ENCODE results near the gene TTF1. TPM values are rescaled to one million over a fixed set of nuclear protein-coding genes. Genes with fewer than 3 reads are reported as not detected.

The TTF1 gene
- total and polyA plus RNA-seq, 9 donors, result 10.1 to 15.3 (median 12.1) TPM

DNA sequence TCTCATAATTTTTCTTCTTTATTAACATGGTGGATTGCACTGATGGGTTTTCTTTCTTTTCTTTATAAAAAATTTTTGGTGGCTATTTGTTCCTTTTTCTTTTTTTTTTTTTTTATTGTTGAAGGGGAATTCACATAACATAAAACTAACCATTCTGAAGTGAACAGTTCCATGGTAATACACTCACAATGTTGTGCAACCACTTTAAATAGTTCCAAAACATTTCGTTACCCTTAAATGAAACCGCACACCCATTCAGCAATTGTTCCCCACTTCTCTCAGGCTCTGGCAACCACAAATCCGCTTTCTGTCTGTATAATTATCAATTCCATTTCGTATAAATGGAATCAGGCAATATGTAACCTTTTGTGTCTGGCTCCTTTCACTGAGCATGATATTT is 40.2 kb downstream of the TTF1 start:
- intact Hi-C loops (cut with DNase I), result no loop called here
- Histone ChIP-seq H3K4me1 (ENCODE audit: insufficient read depth) (no peaks in the 10 kb centered on the region), H3K9me3 (no peaks in the 10 kb centered on the region), H3K27ac (no peak overlapping the region), H3K27me3 (no peaks in the 10 kb centered on the region), H3K36me3 (no peaks in the 10 kb centered on the region), H3K4me3 (no peak overlapping the region)
- TF ChIP-seq EP300 (IDR thresholded peaks at IDR 0.05) (no peak), POLR2A (IDR thresholded peaks at IDR 0.05) (no peak)
- TF ChIP-seq, protein P1, sequence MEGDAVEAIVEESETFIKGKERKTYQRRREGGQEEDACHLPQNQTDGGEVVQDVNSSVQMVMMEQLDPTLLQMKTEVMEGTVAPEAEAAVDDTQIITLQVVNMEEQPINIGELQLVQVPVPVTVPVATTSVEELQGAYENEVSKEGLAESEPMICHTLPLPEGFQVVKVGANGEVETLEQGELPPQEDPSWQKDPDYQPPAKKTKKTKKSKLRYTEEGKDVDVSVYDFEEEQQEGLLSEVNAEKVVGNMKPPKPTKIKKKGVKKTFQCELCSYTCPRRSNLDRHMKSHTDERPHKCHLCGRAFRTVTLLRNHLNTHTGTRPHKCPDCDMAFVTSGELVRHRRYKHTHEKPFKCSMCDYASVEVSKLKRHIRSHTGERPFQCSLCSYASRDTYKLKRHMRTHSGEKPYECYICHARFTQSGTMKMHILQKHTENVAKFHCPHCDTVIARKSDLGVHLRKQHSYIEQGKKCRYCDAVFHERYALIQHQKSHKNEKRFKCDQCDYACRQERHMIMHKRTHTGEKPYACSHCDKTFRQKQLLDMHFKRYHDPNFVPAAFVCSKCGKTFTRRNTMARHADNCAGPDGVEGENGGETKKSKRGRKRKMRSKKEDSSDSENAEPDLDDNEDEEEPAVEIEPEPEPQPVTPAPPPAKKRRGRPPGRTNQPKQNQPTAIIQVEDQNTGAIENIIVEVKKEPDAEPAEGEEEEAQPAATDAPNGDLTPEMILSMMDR (IDR thresholded peaks at IDR 0.05), result no peak
- no peak for DNase-seq
- WGBS, 3 donors, result 83 to 93% (median 92%) methylated on average over 4 of the region's 4 CpGs

DNA sequence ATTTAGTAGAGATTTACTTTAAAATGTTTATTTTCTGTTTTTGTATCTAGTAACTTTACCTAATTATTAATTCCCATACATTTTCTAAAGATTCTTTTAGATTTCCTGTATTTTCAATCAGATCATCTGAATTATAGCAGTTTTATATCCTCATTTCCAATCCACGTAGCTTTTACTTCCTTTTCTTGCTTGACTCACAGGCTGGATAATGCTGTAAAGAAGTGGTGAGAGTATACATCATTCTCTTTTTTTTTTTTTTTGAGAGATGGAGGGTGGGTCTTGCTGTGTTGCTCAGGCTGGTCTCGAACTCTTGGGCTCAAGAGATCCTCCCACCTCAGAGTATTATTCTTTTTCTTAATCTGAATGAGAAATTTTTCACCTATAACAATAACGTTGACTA is 40.7 kb downstream of the TTF1 start:
- DNase-seq, result no peak
- no peak for TF ChIP-seq POLR2A (IDR thresholded peaks at IDR 0.05)
- TF ChIP-seq, protein P1 (IDR thresholded peaks at IDR 0.05), result no peak
- TF ChIP-seq EP300 (IDR thresholded peaks at IDR 0.05), result no peak
- intact Hi-C loops (cut with DNase I), result no loop called here
- 65 to 66% (median 66%) methylated on average over 3 of the region's 3 CpGs for WGBS, 3 donors
- Histone ChIP-seq H3K9me3 (no peaks in the 10 kb centered on the region), H3K27me3 (no peaks in the 10 kb centered on the region), H3K27ac (no peak overlapping the region), H3K4me3 (no peak overlapping the region), H3K4me1 (ENCODE audit: insufficient read depth) (no peaks in the 10 kb centered on the region), H3K36me3 (no peaks in the 10 kb centered on the region)

DNA sequence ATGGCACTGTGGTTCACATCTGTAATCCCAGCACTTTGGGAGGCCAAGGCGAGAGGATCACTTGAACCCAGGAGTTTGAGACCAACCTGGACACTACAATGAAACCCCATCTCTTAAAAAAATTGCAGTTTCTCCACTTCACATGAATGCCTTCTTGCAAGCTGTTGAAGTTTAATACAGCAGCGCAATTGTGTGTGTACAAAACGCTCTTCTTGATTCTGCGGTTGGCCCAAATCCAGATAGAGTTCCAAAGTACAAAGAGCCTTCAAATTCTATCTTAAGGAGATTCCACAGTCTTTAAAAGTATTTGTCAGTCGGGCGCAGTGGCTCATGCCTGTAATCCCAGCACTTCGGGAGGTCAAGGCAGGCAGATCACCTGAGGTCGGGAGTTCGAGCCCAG is 42.6 kb downstream of the TTF1 start:
- no peak for TF ChIP-seq POLR2A (IDR thresholded peaks at IDR 0.05)
- H3K4me3 ChIP-seq, result no peak overlapping the region

DNA sequence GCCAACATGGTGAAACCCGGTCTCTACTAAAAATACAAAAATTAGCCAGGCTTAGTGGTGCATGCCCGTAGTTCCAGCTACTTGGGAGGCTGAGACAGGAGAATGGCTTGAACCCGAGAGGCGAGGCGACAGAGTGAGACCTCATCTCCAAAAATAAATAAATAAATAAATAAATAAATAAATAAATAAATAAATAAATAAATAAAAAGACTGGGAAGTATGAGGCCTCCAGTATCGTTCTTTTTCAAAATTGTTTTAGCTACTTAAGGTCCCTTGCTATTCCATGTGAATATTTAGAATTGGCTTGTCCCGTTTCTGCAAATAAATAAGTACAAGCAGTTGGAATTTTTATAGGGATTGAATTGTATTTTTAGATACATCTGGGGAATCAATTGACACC is 48.9 kb downstream of the TTF1 start:
- no peak for DNase-seq
- Histone ChIP-seq H3K4me1 (ENCODE audit: insufficient read depth) (peaks cover 7% of the 10 kb centered on the region), H3K27ac (no peak overlapping the region), H3K36me3 (no peaks in the 10 kb centered on the region), H3K9me3 (no peaks in the 10 kb centered on the region), H3K4me3 (no peak overlapping the region), H3K27me3 (no peaks in the 10 kb centered on the region)
- intact Hi-C loops (cut with DNase I), result loop anchor here in 1 of 4 donors (10.0 kb wide), 1 partner anchor 57 kb away; the partner anchor contains the start of gene CFAP77
- 79 to 87% (median 85%) methylated on average over 7 of the region's 7 CpGs for WGBS, 3 donors
- TF ChIP-seq, protein P1 (IDR thresholded peaks at IDR 0.05), result no peak
- TF ChIP-seq POLR2A (IDR thresholded peaks at IDR 0.05) (no peak), EP300 (IDR thresholded peaks at IDR 0.05) (no peak)

More for the DNA sequence above, 42.6 kb downstream of the TTF1 start:
- Histone ChIP-seq H3K4me1 (ENCODE audit: insufficient read depth) (no peaks in the 10 kb centered on the region), H3K9me3 (no peaks in the 10 kb centered on the region), H3K36me3 (no peaks in the 10 kb centered on the region), H3K27ac (no peak overlapping the region), H3K27me3 (no peaks in the 10 kb centered on the region)
- 89 to 93% (median 92%) methylated on average over 9 of the region's 9 CpGs for WGBS, 3 donors
- DNase-seq, result no peak
- intact Hi-C loops (cut with DNase I), result no loop called here

DNA sequence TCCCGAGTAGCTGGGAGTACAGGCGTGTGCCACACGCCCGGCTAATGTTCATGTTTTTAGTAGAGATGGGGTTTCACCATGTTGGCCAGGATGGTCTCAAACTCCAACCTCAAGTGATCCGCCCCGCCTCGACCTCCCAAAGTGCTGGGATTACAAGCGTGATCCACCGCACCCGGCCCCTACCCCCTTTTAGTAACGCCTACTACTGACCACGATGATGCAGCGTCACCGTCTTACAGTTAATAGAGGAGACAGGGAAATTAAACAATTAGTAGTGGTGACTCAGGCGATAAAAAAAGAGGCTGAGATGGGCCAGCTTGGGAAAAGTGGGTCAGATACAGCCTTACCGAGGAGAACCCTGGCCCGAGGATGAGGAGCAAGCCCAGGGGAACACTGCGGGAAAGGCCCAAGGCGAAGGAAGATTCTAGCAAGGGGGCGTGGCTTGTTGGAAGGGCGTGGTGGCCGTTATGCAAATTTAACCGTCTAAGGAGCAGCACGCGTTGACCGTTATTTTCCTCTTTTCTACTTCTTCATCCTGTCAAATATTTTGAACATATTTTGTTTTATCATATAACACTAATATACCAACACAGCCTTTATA is 50.2 kb downstream of the TTF1 start:
- Histone ChIP-seq H3K9me3 (no peaks in the 10 kb centered on the region), H3K36me3 (no peaks in the 10 kb centered on the region), H3K27ac (no peak overlapping the region), H3K4me3 (no peak overlapping the region), H3K27me3 (no peaks in the 10 kb centered on the region), H3K4me1 (ENCODE audit: insufficient read depth) (peaks cover 7% of the 10 kb centered on the region)
- intact Hi-C loops (cut with DNase I), result loop anchor here in 1 of 4 donors (10.0 kb wide), 1 partner anchor 58 kb away; the partner anchor contains the start of gene CFAP77
- 90 to 94% (median 90%) methylated on average over 26 of the region's 26 CpGs for WGBS, 3 donors
- DNase-seq, result peak; percentile 14 to 37 (median 28)
- no peak for TF ChIP-seq EP300 (IDR thresholded peaks at IDR 0.05)
- TF ChIP-seq, protein P1 (IDR thresholded peaks at IDR 0.05), result no peak
- TF ChIP-seq POLR2A (IDR thresholded peaks at IDR 0.05), result no peak

All from ovary (tissue), 9 donors.